Upper lobe of right lung (tissue), 1 donor: ENCODE results near the gene SLC7A11. TPM values are rescaled to one million over a fixed set of nuclear protein-coding genes. Genes with fewer than 3 reads are reported as not detected.

ENCODE experiments used
- ATAC-seq: fragments of 200-7000 bp; cut with Tn5 transposase; one replicate; pipeline ENCODE4 v1.9.1; 2020; ENCODE audit warnings: mild to moderate bottlenecking, moderate library complexity
- DNase-seq: peaks from one replicate; pipeline ENCODE4 v3.0.0-alpha.2; 2020
- H3K27ac ChIP-seq: fragments of 200-600 bp; one replicate; pipeline ENCODE4 v1.8.0; 2022
- H3K27me3 ChIP-seq: fragments of 200-600 bp; one replicate; pipeline ENCODE4 v1.8.0; 2022; ENCODE audit warnings: mild to moderate bottlenecking
- H3K36me3 ChIP-seq: fragments of 200-600 bp; one replicate; pipeline ENCODE4 v1.8.0; 2022
- H3K4me1 ChIP-seq: fragments of 200-600 bp; one replicate; pipeline ENCODE4 v1.8.0; 2022
- H3K4me3 ChIP-seq: fragments of 200-600 bp; one replicate; pipeline ENCODE4 v1.8.0; 2022; ENCODE audit warnings: mild to moderate bottlenecking
- H3K9me3 ChIP-seq: fragments of 200-600 bp; one replicate; pipeline ENCODE4 v1.8.0; 2022
- CTCF ChIP-seq: fragments of 200-600 bp; IDR thresholded peaks from one replicate; pipeline ENCODE4 v1.8.0; 2022; ENCODE audit warnings: antibody characterized with exemption
- intact Hi-C: fragments of 100-400 bp; cut with DNase I; formaldehyde crosslinking; loops from one replicate; pipeline ENCODE4 v1.11.0; 2022
- total RNA-seq: library from RNA; stranded (reverse); fragmentation: NEBNext Ultra II Directional; extraction: Animal tissue kit (Norgen Biotek cat#: 25700); gene quantifications from one replicate; pipeline ENCODE4 v1.2.1, GENCODE V29; 2021
- donor health status: DM: no; HTN: yes; CAD: no; lungs with severe emphysema.

The SLC7A11 gene
- total RNA-seq, 1 donor from 2014 or later = 3.8 TPM

GRCh38 chr4:138196153-138196552 lies 46.0 kb downstream of the SLC7A11 start:
- Histone ChIP-seq H3K27me3 (no peaks in the 10 kb centered on the region), H3K27ac (no peak overlapping the region), H3K36me3 (no peaks in the 10 kb centered on the region), H3K9me3 (no peaks in the 10 kb centered on the region), H3K4me3 (no peak overlapping the region), H3K4me1 (no peaks in the 10 kb centered on the region)
- DNase-seq = no peak
- ATAC-seq = no peak
- intact Hi-C loops = no loop called here
- TF ChIP-seq CTCF = no peak

- no peak for DNase-seq
Observed at GRCh38 chr4:138193963-138194362, 48.2 kb downstream of the SLC7A11 start.

GRCh38 chr4:138192113-138192512 lies 50.0 kb downstream of the SLC7A11 start:
- ATAC-seq (no peak), DNase-seq (no peak)
- TF ChIP-seq CTCF = no peak
- H3K9me3 ChIP-seq = no peaks in the 10 kb centered on the region
- H3K27ac ChIP-seq = no peak overlapping the region
- no peak overlapping the region for H3K4me3 ChIP-seq
- intact Hi-C loops = no loop called here
- no peaks in the 10 kb centered on the region for H3K36me3 ChIP-seq
- H3K27me3 ChIP-seq = no peaks in the 10 kb centered on the region
- no peaks in the 10 kb centered on the region for H3K4me1 ChIP-seq

More at GRCh38 chr4:138193963-138194362, 48.2 kb downstream of the SLC7A11 start:
- no peak overlapping the region for H3K4me3 ChIP-seq
- H3K27me3 ChIP-seq = no peaks in the 10 kb centered on the region
- intact Hi-C loops = no loop called here
- no peak for TF ChIP-seq CTCF
- H3K36me3 ChIP-seq = no peaks in the 10 kb centered on the region
- H3K4me1 ChIP-seq = no peaks in the 10 kb centered on the region
- no peak overlapping the region for H3K27ac ChIP-seq
- ATAC-seq = no peak
- H3K9me3 ChIP-seq = no peaks in the 10 kb centered on the region

GRCh38 chr4:138190452-138190858 lies 51.7 kb downstream of the SLC7A11 start:
- ATAC-seq = peak; percentile 70
- no peaks in the 10 kb centered on the region for H3K36me3 ChIP-seq
- H3K9me3 ChIP-seq = no peaks in the 10 kb centered on the region
- no peaks in the 10 kb centered on the region for H3K4me1 ChIP-seq
- no peak for DNase-seq
- intact Hi-C loops = no loop called here
- no peak overlapping the region for H3K4me3 ChIP-seq
- no peak overlapping the region for H3K27ac ChIP-seq
- no peak for TF ChIP-seq CTCF
- no peaks in the 10 kb centered on the region for H3K27me3 ChIP-seq

GRCh38 chr4:138189206-138189605 lies 52.9 kb downstream of the SLC7A11 start:
- no peak overlapping the region for H3K27ac ChIP-seq
- no peak for TF ChIP-seq CTCF
- no peak for DNase-seq
- ATAC-seq = no peak
- H3K27me3 ChIP-seq = no peaks in the 10 kb centered on the region
- no peaks in the 10 kb centered on the region for H3K9me3 ChIP-seq
- H3K4me1 ChIP-seq = no peaks in the 10 kb centered on the region
- H3K4me3 ChIP-seq = no peak overlapping the region
- H3K36me3 ChIP-seq = no peaks in the 10 kb centered on the region
- intact Hi-C loops = no loop called here

- Histone ChIP-seq H3K36me3 (no peaks in the 10 kb centered on the region), H3K4me1 (no peaks in the 10 kb centered on the region)
- intact Hi-C loops = no loop called here
Observed at GRCh38 chr4:138188406-138189084, 53.6 kb downstream of the SLC7A11 start.

More at GRCh38 chr4:138188406-138189084, 53.6 kb downstream of the SLC7A11 start:
- ATAC-seq (no peak), DNase-seq (no peak)
- Histone ChIP-seq H3K27me3 (no peaks in the 10 kb centered on the region), H3K27ac (no peak overlapping the region), H3K9me3 (no peaks in the 10 kb centered on the region), H3K4me3 (no peak overlapping the region)
- TF ChIP-seq CTCF = no peak
